HG03565 (cell line): ENCODE results near the gene SUSD4.
"Not testable (repeated sequence)": the region's sequence is repeated elsewhere in the genome, so short reads cannot be mapped to it uniquely, and the experiment has no call there.

Experiments used
- ATAC-seq: cut with Tn5 transposase; IDR thresholded peaks from one replicate; pipeline ENCODE4 v1.9.1; 2021; ENCODE audit warnings: mild to moderate bottlenecking, moderate library complexity; ENCODE audit not compliant: unreplicated experiment

The SUSD4 gene

GRCh38 chr1:223363856-223364684 lies at the start of gene SUSD4:
SUSD4 (minus strand) TSS chr1:223364176; CDS start chr1:223363425, 751 bp downstream.
- no peak for ATAC-seq

- no peak for ATAC-seq
Observed at GRCh38 chr1:223413216-223413615, 49.2 kb upstream of the SUSD4 start.

GRCh38 chr1:223411710-223412109 lies 47.7 kb upstream of the SUSD4 start:
- no peak for ATAC-seq

GRCh38 chr1:223411309-223411708 lies 47.3 kb upstream of the SUSD4 start:
- no peak for ATAC-seq

- no peak for ATAC-seq
Observed at GRCh38 chr1:223410036-223410435, 46.1 kb upstream of the SUSD4 start.

GRCh38 chr1:223405507-223405906 lies 41.5 kb upstream of the SUSD4 start:
- no peak for ATAC-seq

GRCh38 chr1:223403184-223403815 lies 39.3 kb upstream of the SUSD4 start:
- ATAC-seq, result no peak

GRCh38 chr1:223402790-223403142 lies 38.8 kb upstream of the SUSD4 start:
- no peak for ATAC-seq

- no peak for ATAC-seq
Observed at GRCh38 chr1:223401873-223402789, 38.2 kb upstream of the SUSD4 start.

- not testable (repeated sequence) for ATAC-seq
Observed at GRCh38 chr1:223399393-223399792, 35.4 kb upstream of the SUSD4 start.

GRCh38 chr1:223394706-223395105 lies 30.7 kb upstream of the SUSD4 start:
- ATAC-seq, result no peak

- ATAC-seq, result no peak
Observed at GRCh38 chr1:223394242-223394641, 30.3 kb upstream of the SUSD4 start.

GRCh38 chr1:223393275-223394214 lies 29.6 kb upstream of the SUSD4 start, which contains the start of gene CCDC185:
CCDC185 (plus strand) TSS chr1:223393415; CDS start chr1:223393476, 61 bp downstream.
- ATAC-seq, result no peak

GRCh38 chr1:223390618-223391017 lies 26.6 kb upstream of the SUSD4 start:
- ATAC-seq, result no peak

GRCh38 chr1:223386013-223386412 lies 22.0 kb upstream of the SUSD4 start:
- no peak for ATAC-seq

- ATAC-seq, result no peak
Observed at GRCh38 chr1:223378754-223379153, 14.8 kb upstream of the SUSD4 start.

GRCh38 chr1:223374064-223374610 lies 10.2 kb upstream of the SUSD4 start:
- ATAC-seq, result no peak

GRCh38 chr1:223364685-223365382 lies 858 bp upstream of the SUSD4 start:
- no peak for ATAC-seq
